A549 (cell line): ENCODE data around the gene ZFYVE27. TPM values are rescaled to one million over a fixed set of nuclear protein-coding genes. Genes with fewer than 3 reads are reported as not detected.
A peak's percentile ranks its signal among the peaks of the same experiment; 100 is the strongest.

ENCODE experiments used
- ATAC-seq, 2 experiments: fragments of 200-7000 bp in 1 of 2; fragments of >200 bp in 1 of 2; cut with Nextera tagmentation in 1 of 2; cut with Tn5 transposase in 1 of 2; 3 replicates each; pipeline versions ENCODE4 v1.8.0 to v1.9.1; 2018 to 2020; ENCODE audit warnings: mild to moderate bottlenecking in 1 of 2, moderate library complexity in 1 of 2
- CTCF ChIA-PET: fragments of 300-600 bp; sonication (Branson Sonifier 250); formaldehyde crosslinking; extraction: SDS; loops from one replicate; lab custom pipeline; 2021; ENCODE audit warnings: antibody characterized with exemption, inconsistent platforms; lab: Yijun Ruan, JAX
- POLR2A ChIA-PET: fragments of 350-600 bp; formaldehyde crosslinking; extraction: SDS; loops from one replicate; lab custom pipeline; 2021; ENCODE audit warnings: antibody characterized with exemption, inconsistent platforms; lab: Yijun Ruan, JAX
- DNase-seq, 2 experiments: peaks; one replicate each; pipeline versions ENCODE4 v3.0.0 to v3.0.0-alpha.2; 2011 to 2016; ENCODE audit warnings: low read depth in 1 of 2, low spot score in 1 of 2
- FAIRE-seq: peaks from 2 replicates; lab custom pipeline; 2011; peaks lifted over from hg19 to GRCh38; lab: Jason Lieb, UNC
- H3K27ac ChIP-seq, 2 experiments: fragments of >200 bp; sonication (Bioruptor Twin); formaldehyde crosslinking; 3 replicates each; pipeline ENCODE4 v1.5.1; 2016 to 2017
- H3K4me1 ChIP-seq: fragments of >200 bp; sonication (Bioruptor Twin); formaldehyde crosslinking; 3 replicates; pipeline ENCODE4 v1.6.1; 2016
- H3K4me2 ChIP-seq: fragments of >200 bp; sonication (Bioruptor Twin); formaldehyde crosslinking; 3 replicates; pipeline ENCODE4 v1.6.1; 2016
- H3K4me3 ChIP-seq: fragments of >200 bp; sonication (Bioruptor Twin); formaldehyde crosslinking; 3 replicates; pipeline ENCODE4 v1.5.1; 2016
- H3K9me3 ChIP-seq: fragments of >200 bp; sonication (Bioruptor Twin); formaldehyde crosslinking; 3 replicates; pipeline ENCODE4 v1.6.1; 2016
- CEBPB ChIP-seq, 2 experiments: fragments of >200 bp in 1 of 2; sonication (Bioruptor Twin) in 1 of 2; formaldehyde crosslinking in 1 of 2; IDR thresholded peaks; 2 replicates each; pipeline ENCODE4 v1.6.1; 2012 to 2016
- CHD2 ChIP-seq: fragments of 150-350 bp; IDR thresholded peaks from 2 replicates; pipeline ENCODE4 v1.6.1; 2014; ENCODE audit warnings: low read length; ENCODE audit not compliant: partially characterized antibody
- ESRRA ChIP-seq: fragments of 150-350 bp; IDR thresholded peaks from 2 replicates; pipeline ENCODE4 v1.6.1; 2014; ENCODE audit warnings: mild to moderate bottlenecking, low read length, borderline replicate concordance
- FOSB ChIP-seq: fragments of 250-450 bp; sonication (Bioruptor Pico); IDR thresholded peaks from 2 replicates; pipeline ENCODE4 v1.5.0; 2020; ENCODE audit warnings: mild to moderate bottlenecking, moderate library complexity
- GATA3 ChIP-seq: IDR thresholded peaks from 2 replicates; pipeline ENCODE4 v1.6.1; 2012; ENCODE audit warnings: borderline replicate concordance
- HOXB13 ChIP-seq: fragments of 250-450 bp; sonication (Bioruptor Pico); IDR thresholded peaks from 2 replicates; pipeline ENCODE4 v1.5.0; 2020; ENCODE audit warnings: low read depth, mild to moderate bottlenecking, moderate library complexity
- JUN ChIP-seq, 2 experiments: fragments of >200 bp; sonication (Bioruptor Twin); formaldehyde crosslinking; IDR thresholded peaks; 2 replicates in 1 of 2; 3 replicates in 1 of 2; pipeline ENCODE4 v1.6.1; 2016 to 2017
- NFE2L2 ChIP-seq: fragments of 150-350 bp; conservative IDR thresholded peaks from 2 replicates; pipeline ENCODE4 v1.6.1; 2014; ENCODE audit warnings: low read length
- RAD21 ChIP-seq, 2 experiments: fragments of >200 bp in 1 of 2; sonication (Bioruptor Twin) in 1 of 2; formaldehyde crosslinking in 1 of 2; IDR thresholded peaks in 1 of 2; conservative IDR thresholded peaks in 1 of 2; 2 replicates in 1 of 2; 3 replicates in 1 of 2; pipeline ENCODE4 v1.6.1; 2012 to 2018; ENCODE audit warnings: inconsistent platforms in 1 of 2
- RFX5 ChIP-seq: fragments of 450-650 bp; IDR thresholded peaks from 2 replicates; pipeline ENCODE4 v1.7.1; 2014; ENCODE audit warnings: antibody characterized with exemption, mild to moderate bottlenecking, moderate library complexity
- SMC3 ChIP-seq: fragments of >200 bp; sonication (Bioruptor Twin); formaldehyde crosslinking; IDR thresholded peaks from 3 replicates; pipeline ENCODE4 v1.6.1; 2018; ENCODE audit warnings: inconsistent platforms
- ZFP36 ChIP-seq: fragments of 450-650 bp; IDR thresholded peaks from 2 replicates; pipeline ENCODE4 v1.6.1; 2014; ENCODE audit warnings: borderline replicate concordance; ENCODE audit not compliant: partially characterized antibody
- ZNF302 ChIP-seq: fragments of 250-450 bp; sonication (Bioruptor Pico); IDR thresholded peaks from 2 replicates; pipeline ENCODE4 v1.9.0; 2021; ENCODE audit warnings: inconsistent platforms, mild to moderate bottlenecking, moderate library complexity
- WGBS: methylation state at CpG from one replicate; pipeline ENCODE4 v1.1.6; 2017; ENCODE audit errors: missing lambda C conversion rate; 5-methylcytosine and 5-hydroxymethylcytosine counted together
- polyA plus RNA-seq, 4 experiments: library from polyadenylated mRNA; depleted of rRNA in 3 of 4; stranded (reverse); fragments of >200 nt; fragmentation: RNase III in 1 of 4; extraction: RNeasy Plus Mini Kit Qiagen cat#74134 plus additional on column Dnase treatment in 1 of 4; gene quantifications; 2 replicates in 3 of 4; 3 replicates in 1 of 4; pipeline ENCODE4 v1.2.3, GENCODE V29; 2011 to 2017
- TF ChIP-seq, protein P1 (sequence below): IDR thresholded peaks from 2 replicates; pipeline ENCODE4 v1.6.1; 2012
- TF ChIP-seq, protein P2 (sequence below): fragments of >200 bp; sonication (Bioruptor Twin); formaldehyde crosslinking; IDR thresholded peaks from 3 replicates; pipeline ENCODE4 v1.5.1; 2016
- TF ChIP-seq, protein P3 (sequence below): fragments of 200-600 bp; sonication (generic); IDR thresholded peaks from 2 replicates; pipeline ENCODE4 v1.6.1; 2016; ENCODE audit warnings: antibody characterized with exemption, mild to moderate bottlenecking, moderate library complexity
- TF ChIP-seq, protein P4 (sequence below): fragments of >200 bp; sonication (Bioruptor Twin); formaldehyde crosslinking; IDR thresholded peaks from 3 replicates; pipeline ENCODE4 v1.6.1; 2016

ZFYVE27 gene
- polyA plus RNA-seq, 2 of the 4 experiments (the other 2 are of a cell fraction): 17.1 to 20.1 TPM

DNA sequence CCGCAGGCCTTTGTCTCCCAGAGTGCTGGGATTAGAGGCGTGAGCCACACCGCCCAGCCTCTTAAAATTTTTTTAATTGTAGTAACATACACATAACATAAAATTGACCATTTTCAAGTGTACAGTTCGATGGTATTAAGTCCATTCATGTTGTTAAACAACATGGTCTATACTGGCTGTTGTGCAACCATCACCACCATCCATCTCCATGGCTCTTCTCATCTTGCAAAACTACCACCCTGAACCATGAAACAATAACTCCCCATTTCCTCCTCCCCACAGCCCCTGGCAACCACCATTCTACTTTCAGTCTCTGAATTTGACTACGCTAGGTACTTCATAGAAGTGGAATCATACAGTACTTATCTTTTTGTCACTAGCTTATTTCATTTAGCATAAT lies 7.9 kb upstream of the ZFYVE27 start:
- 93% methylated on average over 5 of the region's 5 CpGs for WGBS
- no peak for ATAC-seq
- Histone ChIP-seq H3K27ac (no peak overlapping the region), H3K9me3 (peaks cover 2% of the 10 kb centered on the region; the same call in 1 of the 3 replicates), H3K4me1 (peaks cover 22% of the 10 kb centered on the region), H3K4me3 (no peak overlapping the region), H3K4me2 (no peak overlapping the region)
- no peak for FAIRE-seq
- DNase-seq: no peak
- CTCF ChIA-PET: interaction anchor here (28.8 to 36.9 kb wide), 2 partner anchors 18 to 53 kb away, joined by 1006 to 1127 read pairs; partner anchors contain the start of genes AVPI1 and MARVELD1
- TF ChIP-seq JUN (IDR thresholded peaks at IDR 0.05): no peak
- no peak for TF ChIP-seq HOXB13 (CRISPR knock-in tag)
- TF ChIP-seq CEBPB (IDR thresholded peaks at IDR 0.05): no peak
- TF ChIP-seq ZFP36: no peak
- POLR2A ChIA-PET: interaction anchor here (0.6 kb wide), 1 partner anchor 42 kb away, joined by 3 read pairs; the partner anchor contains the start of gene AVPI1

DNA sequence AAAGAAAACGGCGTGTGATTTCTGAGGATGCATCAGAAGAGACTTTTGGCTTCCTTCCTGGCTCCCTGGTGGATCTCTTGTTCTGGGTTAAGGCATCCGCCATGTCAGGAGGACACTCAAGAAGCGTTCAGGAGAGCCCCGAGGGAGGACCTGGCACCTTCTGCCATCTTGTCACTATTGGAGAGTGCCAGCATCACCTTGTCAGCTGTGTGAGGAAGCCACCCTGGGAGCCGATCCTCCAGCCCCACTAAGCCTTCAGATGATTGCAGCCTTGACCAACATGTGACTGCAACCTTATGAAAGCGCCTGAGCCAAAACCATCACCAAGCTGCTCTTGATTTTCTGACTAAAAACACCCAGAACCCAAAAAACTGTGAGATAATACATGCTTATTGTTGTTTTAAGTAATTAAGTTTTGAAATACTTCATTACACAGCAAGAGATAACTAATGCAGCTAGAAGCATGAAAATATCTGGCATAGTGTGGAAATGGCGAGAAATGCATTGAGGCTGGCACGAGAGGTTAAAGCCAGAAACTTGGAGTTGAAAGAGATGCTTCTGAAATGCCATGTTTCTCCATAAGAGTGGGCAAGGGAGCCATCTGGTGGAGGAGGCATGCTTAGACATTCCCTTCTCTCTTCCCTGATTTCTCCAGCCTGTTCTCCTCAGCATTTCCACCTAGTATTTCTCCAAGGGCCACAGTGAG lies 5.4 kb upstream of the ZFYVE27 start:
- H3K4me3 ChIP-seq: no peak overlapping the region
- FAIRE-seq: peak; percentile 78

DNA sequence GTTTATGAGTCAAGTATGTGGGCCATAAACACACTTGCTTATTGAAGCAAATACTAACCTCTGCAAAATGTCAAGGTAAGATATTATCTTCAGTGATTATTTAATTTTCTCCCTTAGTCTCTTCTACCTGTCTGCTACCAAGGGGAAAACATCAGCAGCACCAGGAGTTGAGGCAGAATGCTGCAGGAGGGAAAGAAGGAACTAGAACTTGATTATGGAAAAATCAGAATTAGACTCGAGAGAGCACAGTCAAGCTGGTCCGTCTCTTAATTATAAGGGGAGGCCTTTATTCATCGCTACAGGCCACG lies 4.9 kb upstream of the ZFYVE27 start:
- CTCF ChIA-PET: interaction anchor here (0.7 to 36.9 kb wide), 19 partner anchors 7 to 325 kb away, joined by 3 to 1127 read pairs (median 7); partner anchors contain the start of genes ANKRD2, AVPI1, MARVELD1 and PI4K2A

More for the DNA sequence above, 5.4 kb upstream of the ZFYVE27 start:
- no peaks in the 10 kb centered on the region for H3K9me3 ChIP-seq
- ChIA-PET POLR2A (interaction anchor here (1.4 to 1.5 kb wide), 2 partner anchors 17 to 44 kb away, joined by 3 to 5 read pairs; partner anchors contain the start of genes AVPI1 and MARVELD1), CTCF (interaction anchor here (0.6 to 36.9 kb wide), 27 partner anchors 8 to 1864 kb away, joined by 3 to 1127 read pairs (median 4); partner anchors contain the start of genes ANKRD2, AVPI1 and MARVELD1)
- peaks cover 7% of the 10 kb centered on the region; the same call in 1 of the 3 replicates for H3K4me1 ChIP-seq
- DNase-seq: peak; percentile 60 to 81
- WGBS: 59% methylated on average over 9 of the region's 9 CpGs
- TF ChIP-seq, protein P1, sequence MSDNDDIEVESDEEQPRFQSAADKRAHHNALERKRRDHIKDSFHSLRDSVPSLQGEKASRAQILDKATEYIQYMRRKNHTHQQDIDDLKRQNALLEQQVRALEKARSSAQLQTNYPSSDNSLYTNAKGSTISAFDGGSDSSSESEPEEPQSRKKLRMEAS: peak; percentile 43; the same call in 1 of the 2 replicates
- TF ChIP-seq, protein P2, sequence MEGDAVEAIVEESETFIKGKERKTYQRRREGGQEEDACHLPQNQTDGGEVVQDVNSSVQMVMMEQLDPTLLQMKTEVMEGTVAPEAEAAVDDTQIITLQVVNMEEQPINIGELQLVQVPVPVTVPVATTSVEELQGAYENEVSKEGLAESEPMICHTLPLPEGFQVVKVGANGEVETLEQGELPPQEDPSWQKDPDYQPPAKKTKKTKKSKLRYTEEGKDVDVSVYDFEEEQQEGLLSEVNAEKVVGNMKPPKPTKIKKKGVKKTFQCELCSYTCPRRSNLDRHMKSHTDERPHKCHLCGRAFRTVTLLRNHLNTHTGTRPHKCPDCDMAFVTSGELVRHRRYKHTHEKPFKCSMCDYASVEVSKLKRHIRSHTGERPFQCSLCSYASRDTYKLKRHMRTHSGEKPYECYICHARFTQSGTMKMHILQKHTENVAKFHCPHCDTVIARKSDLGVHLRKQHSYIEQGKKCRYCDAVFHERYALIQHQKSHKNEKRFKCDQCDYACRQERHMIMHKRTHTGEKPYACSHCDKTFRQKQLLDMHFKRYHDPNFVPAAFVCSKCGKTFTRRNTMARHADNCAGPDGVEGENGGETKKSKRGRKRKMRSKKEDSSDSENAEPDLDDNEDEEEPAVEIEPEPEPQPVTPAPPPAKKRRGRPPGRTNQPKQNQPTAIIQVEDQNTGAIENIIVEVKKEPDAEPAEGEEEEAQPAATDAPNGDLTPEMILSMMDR: peak; percentile 97
- TF ChIP-seq SMC3 (peak; percentile 97), ESRRA (no peak), RAD21 (conservative IDR thresholded peaks at IDR 0.05 in 1 of 2, IDR thresholded peaks at IDR 0.05 in 1 of 2) (peak; percentile 97 to 98)
- peak overlapping the region in 1 of 2 experiments; percentile 26; a peak in 2 of 6 replicates for H3K27ac ChIP-seq
- peak; percentile 86 to 89 for ATAC-seq
- H3K4me2 ChIP-seq: peak overlapping the region; percentile 30; the same call in 1 of the 3 replicates

More for the DNA sequence above, 4.9 kb upstream of the ZFYVE27 start:
- Histone ChIP-seq H3K4me2 (no peak overlapping the region), H3K27ac (no peak overlapping the region)
- POLR2A ChIA-PET: interaction anchor here (1.4 to 1.5 kb wide), 2 partner anchors 18 to 45 kb away, joined by 3 to 5 read pairs; partner anchors contain the start of genes AVPI1 and MARVELD1
- no peak for DNase-seq
- TF ChIP-seq, protein P1: no peak
- TF ChIP-seq FOSB (CRISPR knock-in tag) (no peak), NFE2L2 (no peak), RFX5 (no peak), GATA3 (no peak), CHD2 (no peak), ZNF302 (CRISPR knock-in tag) (no peak)
- TF ChIP-seq, protein P3, sequence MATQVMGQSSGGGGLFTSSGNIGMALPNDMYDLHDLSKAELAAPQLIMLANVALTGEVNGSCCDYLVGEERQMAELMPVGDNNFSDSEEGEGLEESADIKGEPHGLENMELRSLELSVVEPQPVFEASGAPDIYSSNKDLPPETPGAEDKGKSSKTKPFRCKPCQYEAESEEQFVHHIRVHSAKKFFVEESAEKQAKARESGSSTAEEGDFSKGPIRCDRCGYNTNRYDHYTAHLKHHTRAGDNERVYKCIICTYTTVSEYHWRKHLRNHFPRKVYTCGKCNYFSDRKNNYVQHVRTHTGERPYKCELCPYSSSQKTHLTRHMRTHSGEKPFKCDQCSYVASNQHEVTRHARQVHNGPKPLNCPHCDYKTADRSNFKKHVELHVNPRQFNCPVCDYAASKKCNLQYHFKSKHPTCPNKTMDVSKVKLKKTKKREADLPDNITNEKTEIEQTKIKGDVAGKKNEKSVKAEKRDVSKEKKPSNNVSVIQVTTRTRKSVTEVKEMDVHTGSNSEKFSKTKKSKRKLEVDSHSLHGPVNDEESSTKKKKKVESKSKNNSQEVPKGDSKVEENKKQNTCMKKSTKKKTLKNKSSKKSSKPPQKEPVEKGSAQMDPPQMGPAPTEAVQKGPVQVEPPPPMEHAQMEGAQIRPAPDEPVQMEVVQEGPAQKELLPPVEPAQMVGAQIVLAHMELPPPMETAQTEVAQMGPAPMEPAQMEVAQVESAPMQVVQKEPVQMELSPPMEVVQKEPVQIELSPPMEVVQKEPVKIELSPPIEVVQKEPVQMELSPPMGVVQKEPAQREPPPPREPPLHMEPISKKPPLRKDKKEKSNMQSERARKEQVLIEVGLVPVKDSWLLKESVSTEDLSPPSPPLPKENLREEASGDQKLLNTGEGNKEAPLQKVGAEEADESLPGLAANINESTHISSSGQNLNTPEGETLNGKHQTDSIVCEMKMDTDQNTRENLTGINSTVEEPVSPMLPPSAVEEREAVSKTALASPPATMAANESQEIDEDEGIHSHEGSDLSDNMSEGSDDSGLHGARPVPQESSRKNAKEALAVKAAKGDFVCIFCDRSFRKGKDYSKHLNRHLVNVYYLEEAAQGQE: no peak
- TF ChIP-seq, protein P4, sequence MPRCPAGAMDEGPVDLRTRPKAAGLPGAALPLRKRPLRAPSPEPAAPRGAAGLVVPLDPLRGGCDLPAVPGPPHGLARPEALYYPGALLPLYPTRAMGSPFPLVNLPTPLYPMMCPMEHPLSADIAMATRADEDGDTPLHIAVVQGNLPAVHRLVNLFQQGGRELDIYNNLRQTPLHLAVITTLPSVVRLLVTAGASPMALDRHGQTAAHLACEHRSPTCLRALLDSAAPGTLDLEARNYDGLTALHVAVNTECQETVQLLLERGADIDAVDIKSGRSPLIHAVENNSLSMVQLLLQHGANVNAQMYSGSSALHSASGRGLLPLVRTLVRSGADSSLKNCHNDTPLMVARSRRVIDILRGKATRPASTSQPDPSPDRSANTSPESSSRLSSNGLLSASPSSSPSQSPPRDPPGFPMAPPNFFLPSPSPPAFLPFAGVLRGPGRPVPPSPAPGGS: no peak
- TF ChIP-seq, all 56 proteins: peak for 0
- H3K4me3 ChIP-seq: no peak overlapping the region
- no peaks in the 10 kb centered on the region for H3K9me3 ChIP-seq
- WGBS: 53% methylated on average over 4 of the region's 4 CpGs
- peaks cover 2% of the 10 kb centered on the region; the same call in 1 of the 3 replicates for H3K4me1 ChIP-seq
- ATAC-seq: no peak; a peak in 1 of 6 replicates
- no peak for FAIRE-seq
